Nephron progenitor cell (in vitro differentiated cells): ENCODE measurements around the gene LMF1.
A peak's percentile ranks its signal among the peaks of the same experiment; 100 is the strongest.

Source experiments
- DNase-seq: peaks from one replicate; pipeline ENCODE4 v3.0.0; 2021
- H3K27ac Mint-ChIP-seq: 2 replicates; pipeline ENCODE4 v1.8.0; 2021; ENCODE audit warnings: mild to moderate bottlenecking, moderate library complexity, mixed read lengths
- H3K27me3 Mint-ChIP-seq: 2 replicates; pipeline ENCODE4 v1.8.0; 2021; ENCODE audit warnings: mild to moderate bottlenecking, low read depth, mixed read lengths; ENCODE audit not compliant: poor library complexity
- H3K36me3 Mint-ChIP-seq: 2 replicates; pipeline ENCODE4 v1.8.0; 2021; ENCODE audit warnings: low read depth, mixed read lengths
- H3K4me1 Mint-ChIP-seq: 2 replicates; pipeline ENCODE4 v1.8.0; 2021; ENCODE audit warnings: mixed read lengths
- H3K4me3 Mint-ChIP-seq: 2 replicates; pipeline ENCODE4 v1.8.0; 2021; ENCODE audit warnings: mild to moderate bottlenecking, moderate library complexity, mixed read lengths
- H3K9me3 Mint-ChIP-seq: 2 replicates; pipeline ENCODE4 v1.8.0; 2021; ENCODE audit warnings: mild to moderate bottlenecking, moderate library complexity, mixed read lengths
- TF ChIP-seq, protein P1 (sequence below): fragments of 200-600 bp; sonication (generic); IDR thresholded peaks from 2 replicates; pipeline ENCODE4 v1.5.0; 2021; ENCODE audit warnings: antibody characterized with exemption

LMF1 gene

DNA sequence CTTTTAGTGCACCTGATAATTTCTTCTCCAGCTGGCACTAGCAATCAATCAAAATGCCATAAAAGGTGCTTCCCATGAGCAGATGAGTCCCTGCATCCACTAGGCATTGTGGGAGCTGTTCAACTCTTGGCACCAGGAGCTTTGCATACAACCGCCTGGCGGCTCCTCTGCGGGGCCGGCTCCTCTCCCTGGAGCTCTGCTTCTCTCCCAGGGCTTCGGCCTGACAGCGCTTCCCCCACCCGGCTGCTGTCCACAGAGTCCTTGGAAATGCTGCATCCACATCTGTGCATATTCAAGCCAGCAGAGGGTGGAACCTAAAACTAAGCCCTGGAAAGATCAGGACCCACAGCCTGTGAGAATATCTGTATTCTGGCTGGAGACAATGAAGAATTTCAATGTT, 62.9 kb downstream of the LMF1 start:
- H3K9me3 Mint-ChIP-seq: peaks cover 23% of the 10 kb centered on the region
- peaks cover 51% of the 10 kb centered on the region for H3K36me3 Mint-ChIP-seq
- H3K4me1 Mint-ChIP-seq: peaks cover 40% of the 10 kb centered on the region
- DNase-seq: peak; percentile 2
- no peak overlapping the region for H3K4me3 Mint-ChIP-seq
- TF ChIP-seq, protein P1, sequence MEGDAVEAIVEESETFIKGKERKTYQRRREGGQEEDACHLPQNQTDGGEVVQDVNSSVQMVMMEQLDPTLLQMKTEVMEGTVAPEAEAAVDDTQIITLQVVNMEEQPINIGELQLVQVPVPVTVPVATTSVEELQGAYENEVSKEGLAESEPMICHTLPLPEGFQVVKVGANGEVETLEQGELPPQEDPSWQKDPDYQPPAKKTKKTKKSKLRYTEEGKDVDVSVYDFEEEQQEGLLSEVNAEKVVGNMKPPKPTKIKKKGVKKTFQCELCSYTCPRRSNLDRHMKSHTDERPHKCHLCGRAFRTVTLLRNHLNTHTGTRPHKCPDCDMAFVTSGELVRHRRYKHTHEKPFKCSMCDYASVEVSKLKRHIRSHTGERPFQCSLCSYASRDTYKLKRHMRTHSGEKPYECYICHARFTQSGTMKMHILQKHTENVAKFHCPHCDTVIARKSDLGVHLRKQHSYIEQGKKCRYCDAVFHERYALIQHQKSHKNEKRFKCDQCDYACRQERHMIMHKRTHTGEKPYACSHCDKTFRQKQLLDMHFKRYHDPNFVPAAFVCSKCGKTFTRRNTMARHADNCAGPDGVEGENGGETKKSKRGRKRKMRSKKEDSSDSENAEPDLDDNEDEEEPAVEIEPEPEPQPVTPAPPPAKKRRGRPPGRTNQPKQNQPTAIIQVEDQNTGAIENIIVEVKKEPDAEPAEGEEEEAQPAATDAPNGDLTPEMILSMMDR: no peak
- H3K27ac Mint-ChIP-seq: no peak overlapping the region
- H3K27me3 Mint-ChIP-seq: no peaks in the 10 kb centered on the region

GRCh38 chr16:907361-907760, 63.4 kb downstream of the LMF1 start:
- no peak overlapping the region for H3K4me3 Mint-ChIP-seq
- TF ChIP-seq, protein P1: no peak

DNA sequence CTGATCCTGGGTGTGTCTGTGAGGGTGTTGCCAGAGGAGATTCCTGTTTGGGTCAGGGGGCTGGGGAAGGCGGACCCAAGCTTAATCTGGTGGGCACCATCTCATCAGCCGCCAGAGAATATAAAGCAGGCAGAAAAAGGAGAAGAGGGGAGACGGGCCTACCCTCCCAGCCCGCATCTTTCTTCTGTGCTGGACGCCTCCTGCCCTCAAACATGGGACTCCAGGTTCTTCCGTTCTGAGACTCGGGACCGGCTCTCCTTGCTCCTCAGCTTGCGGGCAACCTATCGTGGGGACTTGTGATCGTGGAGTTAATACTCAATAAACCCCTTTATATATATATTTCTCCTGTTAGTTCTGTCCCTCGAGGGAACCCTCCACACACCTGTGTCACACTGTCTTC, 64.5 kb downstream of the LMF1 start:
- H3K27ac Mint-ChIP-seq: no peak overlapping the region
- TF ChIP-seq, protein P1: no peak
- H3K9me3 Mint-ChIP-seq: peaks cover 23% of the 10 kb centered on the region
- no peak for DNase-seq
- H3K4me3 Mint-ChIP-seq: no peak overlapping the region
- H3K27me3 Mint-ChIP-seq: peaks cover 3% of the 10 kb centered on the region
- H3K4me1 Mint-ChIP-seq: peaks cover 37% of the 10 kb centered on the region
- peaks cover 51% of the 10 kb centered on the region for H3K36me3 Mint-ChIP-seq

More at GRCh38 chr16:907361-907760, 63.4 kb downstream of the LMF1 start:
- no peak for DNase-seq
- Mint-ChIP-seq H3K9me3 (peaks cover 23% of the 10 kb centered on the region), H3K4me1 (peaks cover 40% of the 10 kb centered on the region), H3K36me3 (peaks cover 51% of the 10 kb centered on the region), H3K27ac (no peak overlapping the region), H3K27me3 (no peaks in the 10 kb centered on the region)

- Mint-ChIP-seq H3K9me3 (peaks cover 21% of the 10 kb centered on the region), H3K27me3 (peaks cover 10% of the 10 kb centered on the region)
- DNase-seq: no peak
Measured at GRCh38 chr16:901715-902601, 68.8 kb downstream of the LMF1 start.

DNA sequence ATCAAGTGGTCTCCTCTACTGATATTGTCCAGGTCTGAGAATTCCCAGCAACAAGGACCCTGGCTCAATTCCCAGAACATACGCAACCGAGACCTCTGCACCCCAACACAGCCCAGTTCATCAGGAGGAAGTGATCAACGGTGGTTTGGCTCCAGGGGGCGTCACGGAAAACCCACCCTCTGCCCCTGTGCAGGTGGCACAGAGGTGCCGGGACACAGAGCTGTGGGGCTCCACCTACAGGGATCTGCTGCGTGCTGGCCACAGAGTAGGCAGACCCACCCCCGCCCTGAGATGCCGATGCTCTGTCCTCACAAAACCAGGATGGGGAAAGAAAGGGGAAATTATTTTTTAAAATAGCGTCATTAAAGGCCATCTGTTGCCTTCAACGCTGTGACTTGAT, 69.6 kb downstream of the LMF1 start:
- Mint-ChIP-seq H3K9me3 (peaks cover 13% of the 10 kb centered on the region), H3K4me1 (peaks cover 54% of the 10 kb centered on the region), H3K36me3 (peaks cover 14% of the 10 kb centered on the region), H3K4me3 (no peak overlapping the region), H3K27ac (no peak overlapping the region), H3K27me3 (peaks cover 10% of the 10 kb centered on the region)
- TF ChIP-seq, protein P1: no peak
- no peak for DNase-seq

More at GRCh38 chr16:901715-902601, 68.8 kb downstream of the LMF1 start:
- Mint-ChIP-seq H3K4me1 (peaks cover 47% of the 10 kb centered on the region), H3K27ac (no peak overlapping the region), H3K4me3 (no peak overlapping the region), H3K36me3 (peaks cover 23% of the 10 kb centered on the region)
- TF ChIP-seq, protein P1: no peak

DNA sequence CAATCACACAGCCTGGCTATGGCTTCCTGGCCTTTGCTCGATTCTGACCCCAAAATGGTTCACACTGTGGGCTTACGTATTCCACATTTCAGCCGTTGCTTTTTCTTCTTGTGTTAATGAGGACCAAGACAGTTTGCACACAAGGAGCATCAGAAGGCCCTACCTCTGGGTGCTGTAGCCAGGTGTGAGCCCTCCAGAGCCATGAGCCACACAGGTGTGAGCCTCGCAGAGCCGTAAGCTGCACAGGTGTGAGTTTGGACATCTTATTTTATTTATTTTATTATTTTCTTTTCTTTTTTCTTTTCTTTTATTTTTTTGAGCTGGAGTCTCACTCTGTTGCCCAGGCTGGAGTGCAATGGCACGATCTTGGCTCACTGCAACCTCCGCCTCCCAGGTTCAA, 70.6 kb downstream of the LMF1 start:
- Mint-ChIP-seq H3K9me3 (peaks cover 4% of the 10 kb centered on the region), H3K27me3 (peaks cover 10% of the 10 kb centered on the region), H3K4me1 (peaks cover 51% of the 10 kb centered on the region), H3K27ac (no peak overlapping the region), H3K4me3 (peak overlapping the region; percentile 69), H3K36me3 (peaks cover 5% of the 10 kb centered on the region)
- TF ChIP-seq, protein P1: no peak
- DNase-seq: no peak
